GM23338 (cell line): Measurements from ENCODE around the gene SPAG16. TPM values are rescaled to one million over a fixed set of nuclear protein-coding genes. Genes with fewer than 3 reads are reported as not detected.

Source experiments
- ATAC-seq: fragments of 200-7000 bp; cut with Tn5 transposase; 3 replicates; pipeline ENCODE4 v1.9.1; 2020
- DNase-seq: peaks from one replicate; pipeline ENCODE4 v3.0.0-alpha.2; 2015; ENCODE audit warnings: low spot score
- H2AFZ ChIP-seq: fragments of 200-600 bp; sonication (generic); 2 replicates; pipeline ENCODE4 v1.8.0; 2016; ENCODE audit warnings: antibody characterized with exemption, mild to moderate bottlenecking, moderate library complexity
- H3F3A ChIP-seq: fragments of 200-600 bp; sonication (generic); replicated peaks from 2 replicates; pipeline ENCODE4 v1.8.0; 2017; ENCODE audit warnings: antibody characterized with exemption, mixed run types, low read depth
- H3K27ac ChIP-seq: fragments of 200-600 bp; sonication (generic); 2 replicates; pipeline ENCODE4 v1.6.1; 2016; ENCODE audit warnings: low read depth
- H3K27me3 ChIP-seq: fragments of 200-600 bp; sonication (generic); 2 replicates; pipeline ENCODE4 v1.8.0; 2016; ENCODE audit warnings: mild to moderate bottlenecking, mixed run types, moderate library complexity; ENCODE audit not compliant: insufficient read depth
- H3K36me3 ChIP-seq: fragments of 200-600 bp; sonication (generic); 2 replicates; pipeline ENCODE4 v1.8.0; 2016; ENCODE audit warnings: mild to moderate bottlenecking; ENCODE audit not compliant: insufficient read depth
- H3K4me1 ChIP-seq: fragments of 200-600 bp; sonication (generic); 2 replicates; pipeline ENCODE4 v1.8.0; 2016; ENCODE audit warnings: mild to moderate bottlenecking, moderate library complexity; ENCODE audit not compliant: insufficient read depth
- H3K4me2 ChIP-seq: fragments of 200-600 bp; sonication (generic); 2 replicates; pipeline ENCODE4 v1.7.1; 2017; ENCODE audit warnings: mixed run types
- H3K4me3 ChIP-seq: fragments of 200-600 bp; sonication (generic); 2 replicates; pipeline ENCODE4 v1.6.1; 2016; ENCODE audit warnings: mixed run types
- H3K79me2 ChIP-seq: fragments of 200-600 bp; sonication (generic); replicated peaks from 2 replicates; pipeline ENCODE4 v1.8.0; 2017; ENCODE audit warnings: mild to moderate bottlenecking; ENCODE audit not compliant: insufficient read depth
- H3K9me2 ChIP-seq: fragments of 200-600 bp; sonication (generic); 2 replicates; pipeline ENCODE4 v1.8.0; 2017; ENCODE audit not compliant: insufficient read depth
- H4K20me1 ChIP-seq: fragments of 200-600 bp; sonication (generic); replicated peaks from 2 replicates; pipeline ENCODE4 v1.8.0; 2017; ENCODE audit warnings: mild to moderate bottlenecking; ENCODE audit not compliant: insufficient read depth
- H3K27ac Mint-ChIP-seq: 2 replicates; pipeline ENCODE4 v1.8.0; 2020; ENCODE audit warnings: inconsistent platforms, mild to moderate bottlenecking, moderate library complexity, mixed read lengths
- H3K27me3 Mint-ChIP-seq: 3 replicates; pipeline ENCODE4 v1.8.0; 2022; ENCODE audit warnings: low read depth, mild to moderate bottlenecking, moderate library complexity, mixed read lengths, inconsistent platforms; ENCODE audit not compliant: insufficient read depth, poor library complexity
- H3K36me3 Mint-ChIP-seq: 3 replicates; pipeline ENCODE4 v1.8.0; 2021; ENCODE audit warnings: low read depth, mild to moderate bottlenecking, inconsistent platforms, moderate library complexity, mixed read lengths
- H3K4me1 Mint-ChIP-seq: 3 replicates; pipeline ENCODE4 v1.8.0; 2020; ENCODE audit warnings: mild to moderate bottlenecking, inconsistent platforms, mixed read lengths
- H3K4me3 Mint-ChIP-seq: 3 replicates; pipeline ENCODE4 v1.8.0; 2021; ENCODE audit warnings: moderate library complexity, mild to moderate bottlenecking, inconsistent platforms, mixed read lengths
- H3K9me3 Mint-ChIP-seq: 3 replicates; pipeline ENCODE4 v1.8.0; 2020; ENCODE audit warnings: moderate library complexity, mild to moderate bottlenecking, inconsistent platforms, mixed read lengths
- CREB1 ChIP-seq: fragments of 250-450 bp; sonication (Bioruptor Pico); IDR thresholded peaks from 2 replicates; pipeline ENCODE4 v1.5.0; 2020; ENCODE audit warnings: low read depth, mild to moderate bottlenecking, moderate library complexity
- CTCF ChIP-seq, 2 experiments: fragments of 200-600 bp in 1 of 2; sonication (generic) in 1 of 2; conservative IDR thresholded peaks; 2 replicates each; pipeline versions ENCODE4 v1.5.1 to v1.6.1; 2016 to 2017; ENCODE audit warnings: antibody characterized with exemption in 2 of 2, low read depth in 2 of 2, mild to moderate bottlenecking in 2 of 2, moderate library complexity in 1 of 2
- EZH2 ChIP-seq: fragments of 200-600 bp; sonication (generic); IDR thresholded peaks from one replicate; pipeline ENCODE4 v1.8.0; 2017; ENCODE audit warnings: antibody characterized with exemption, mild to moderate bottlenecking, low read depth; ENCODE audit not compliant: unreplicated experiment
- EZH2phosphoT487 ChIP-seq: fragments of 200-600 bp; sonication (generic); IDR thresholded peaks from one replicate; pipeline ENCODE4 v1.8.1; 2018; ENCODE audit warnings: antibody characterized with exemption; ENCODE audit not compliant: unreplicated experiment
- JUNB ChIP-seq: IDR thresholded peaks from one replicate; pipeline ENCODE4 v1.6.1; 2016; ENCODE audit warnings: antibody characterized with exemption; ENCODE audit not compliant: unreplicated experiment
- NANOG ChIP-seq: IDR thresholded peaks from 2 replicates; pipeline ENCODE4 v1.6.1; 2016; ENCODE audit warnings: antibody characterized with exemption, borderline replicate concordance
- POLR2AphosphoS5 ChIP-seq: IDR thresholded peaks from 2 replicates; pipeline ENCODE4 v1.6.1; 2016; ENCODE audit warnings: antibody characterized with exemption, low read depth
- REST ChIP-seq: IDR thresholded peaks from one replicate; pipeline ENCODE4 v1.6.1; 2018; ENCODE audit warnings: antibody characterized with exemption; ENCODE audit not compliant: unreplicated experiment
- STAT1 ChIP-seq: IDR thresholded peaks from one replicate; pipeline ENCODE4 v1.6.1; 2016; ENCODE audit warnings: antibody characterized with exemption; ENCODE audit not compliant: unreplicated experiment
- ZNF114 ChIP-seq: fragments of 250-450 bp; sonication (Bioruptor Pico); IDR thresholded peaks from 2 replicates; pipeline ENCODE4 v1.5.0; 2020; ENCODE audit warnings: mild to moderate bottlenecking, moderate library complexity
- ZNF331 ChIP-seq: fragments of 250-450 bp; sonication (Bioruptor Pico); IDR thresholded peaks from 2 replicates; pipeline ENCODE4 v1.5.0; 2020; ENCODE audit warnings: low read depth, mild to moderate bottlenecking, moderate library complexity
- polyA plus RNA-seq: library from polyadenylated mRNA; unstranded; fragments of >200 nt; fragmentation: Nextera tagmentation; extraction: Ambion mirVana; gene quantifications from 2 replicates; pipeline ENCODE4 v1.2.1, GENCODE V29; 2016
- total RNA-seq: library from RNA; depleted of rRNA; stranded (reverse); fragments of >200 nt; shearing (Covaris generic); gene quantifications from 2 replicates; pipeline ENCODE4 v1.2.3, GENCODE V29; 2014
- TF ChIP-seq, protein P1 (sequence below): IDR thresholded peaks from 2 replicates; pipeline ENCODE4 v1.6.1; 2016; ENCODE audit warnings: antibody characterized with exemption

SPAG16 gene
- total and polyA plus RNA-seq, 2 experiments from 2014 or later: 19.7 to 47.8 TPM

DNA sequence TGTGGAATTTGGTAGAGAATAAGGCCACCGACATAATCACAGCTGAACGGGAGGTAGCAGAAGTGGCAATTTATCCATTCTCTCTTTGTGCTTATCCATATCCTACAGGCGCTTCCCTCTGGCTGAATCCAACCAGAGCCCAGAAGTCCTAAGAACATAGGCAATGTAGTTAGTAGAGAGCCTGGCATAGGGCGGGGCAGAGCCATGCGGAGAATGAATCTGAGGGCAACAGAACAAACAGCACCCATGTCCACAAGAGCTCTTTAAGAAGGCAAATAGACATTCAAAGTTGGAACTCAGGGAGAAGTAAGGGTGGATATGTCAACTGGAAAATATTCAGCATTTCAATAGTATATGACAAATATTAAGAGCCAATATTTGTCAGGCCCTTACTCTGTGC lies 820.7 kb downstream of the SPAG16 start:
- no peak overlapping the region for H3K4me2 ChIP-seq
- H3K27me3 ChIP-seq: no peaks in the 10 kb centered on the region
- H3K4me3 Mint-ChIP-seq: no peak overlapping the region
- H3K27ac ChIP-seq: no peak overlapping the region
- no peak overlapping the region for H3K27ac Mint-ChIP-seq
- H2AFZ ChIP-seq: no peak overlapping the region
- H3K9me2 ChIP-seq: no peaks in the 10 kb centered on the region
- no peak for TF ChIP-seq STAT1
- TF ChIP-seq CREB1: no peak
- TF ChIP-seq EZH2phosphoT487: no peak
- no peak for TF ChIP-seq EZH2
- TF ChIP-seq POLR2AphosphoS5: no peak
- no peak for TF ChIP-seq REST
- TF ChIP-seq ZNF114 (CRISPR knock-in tag): no peak
- peaks cover 9% of the 10 kb centered on the region; the same call in 1 of the 2 replicates for H3K4me1 ChIP-seq
- no peaks in the 10 kb centered on the region for H3K79me2 ChIP-seq
- H4K20me1 ChIP-seq: no peaks in the 10 kb centered on the region
- H3F3A ChIP-seq: no peaks in the 10 kb centered on the region
- H3K4me1 Mint-ChIP-seq: peaks cover 20% of the 10 kb centered on the region
- H3K9me3 Mint-ChIP-seq: no peaks in the 10 kb centered on the region; the same call in 2 of the 3 replicates
- H3K4me3 ChIP-seq: no peak overlapping the region
- DNase-seq (no peak), ATAC-seq (no peak)
- no peaks in the 10 kb centered on the region for H3K36me3 ChIP-seq
- H3K36me3 Mint-ChIP-seq: no peaks in the 10 kb centered on the region
- no peaks in the 10 kb centered on the region for H3K27me3 Mint-ChIP-seq

- Mint-ChIP-seq H3K27ac (no peak overlapping the region), H3K9me3 (peaks cover 11% of the 10 kb centered on the region), H3K36me3 (peaks cover 9% of the 10 kb centered on the region; the same call in 1 of the 3 replicates), H3K4me1 (peaks cover 15% of the 10 kb centered on the region), H3K27me3 (no peaks in the 10 kb centered on the region), H3K4me3 (no peak overlapping the region)
- H3F3A ChIP-seq: no peaks in the 10 kb centered on the region
- no peaks in the 10 kb centered on the region for H3K9me2 ChIP-seq
- H3K4me3 ChIP-seq: no peak overlapping the region
- H3K27ac ChIP-seq: no peak overlapping the region
- ATAC-seq: peak; percentile 57
- no peaks in the 10 kb centered on the region for H3K79me2 ChIP-seq
- no peaks in the 10 kb centered on the region for H3K36me3 ChIP-seq
- no peaks in the 10 kb centered on the region for H3K27me3 ChIP-seq
- peak; percentile 44 for DNase-seq
- no peak overlapping the region for H2AFZ ChIP-seq
- no peaks in the 10 kb centered on the region for H4K20me1 ChIP-seq
- peaks cover 9% of the 10 kb centered on the region; the same call in 1 of the 2 replicates for H3K4me1 ChIP-seq
- H3K4me2 ChIP-seq: no peak overlapping the region
- TF ChIP-seq CREB1 (no peak), REST (no peak), CTCF (conservative IDR thresholded peaks at IDR 0.05; ENCODE audit: low read depth in 2 of 2) (no peak), POLR2AphosphoS5 (no peak), ZNF114 (CRISPR knock-in tag) (no peak), EZH2 (no peak), EZH2phosphoT487 (no peak), JUNB (no peak), ZNF331 (CRISPR knock-in tag) (no peak), NANOG (no peak), STAT1 (no peak)
- TF ChIP-seq, protein P1, sequence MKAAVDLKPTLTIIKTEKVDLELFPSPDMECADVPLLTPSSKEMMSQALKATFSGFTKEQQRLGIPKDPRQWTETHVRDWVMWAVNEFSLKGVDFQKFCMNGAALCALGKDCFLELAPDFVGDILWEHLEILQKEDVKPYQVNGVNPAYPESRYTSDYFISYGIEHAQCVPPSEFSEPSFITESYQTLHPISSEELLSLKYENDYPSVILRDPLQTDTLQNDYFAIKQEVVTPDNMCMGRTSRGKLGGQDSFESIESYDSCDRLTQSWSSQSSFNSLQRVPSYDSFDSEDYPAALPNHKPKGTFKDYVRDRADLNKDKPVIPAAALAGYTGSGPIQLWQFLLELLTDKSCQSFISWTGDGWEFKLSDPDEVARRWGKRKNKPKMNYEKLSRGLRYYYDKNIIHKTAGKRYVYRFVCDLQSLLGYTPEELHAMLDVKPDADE: no peak
Measured at GRCh38 chr2:214107726-214108125, 823.5 kb downstream of the SPAG16 start.
